ENCODE results near the gene TAS1R3.

DNA sequence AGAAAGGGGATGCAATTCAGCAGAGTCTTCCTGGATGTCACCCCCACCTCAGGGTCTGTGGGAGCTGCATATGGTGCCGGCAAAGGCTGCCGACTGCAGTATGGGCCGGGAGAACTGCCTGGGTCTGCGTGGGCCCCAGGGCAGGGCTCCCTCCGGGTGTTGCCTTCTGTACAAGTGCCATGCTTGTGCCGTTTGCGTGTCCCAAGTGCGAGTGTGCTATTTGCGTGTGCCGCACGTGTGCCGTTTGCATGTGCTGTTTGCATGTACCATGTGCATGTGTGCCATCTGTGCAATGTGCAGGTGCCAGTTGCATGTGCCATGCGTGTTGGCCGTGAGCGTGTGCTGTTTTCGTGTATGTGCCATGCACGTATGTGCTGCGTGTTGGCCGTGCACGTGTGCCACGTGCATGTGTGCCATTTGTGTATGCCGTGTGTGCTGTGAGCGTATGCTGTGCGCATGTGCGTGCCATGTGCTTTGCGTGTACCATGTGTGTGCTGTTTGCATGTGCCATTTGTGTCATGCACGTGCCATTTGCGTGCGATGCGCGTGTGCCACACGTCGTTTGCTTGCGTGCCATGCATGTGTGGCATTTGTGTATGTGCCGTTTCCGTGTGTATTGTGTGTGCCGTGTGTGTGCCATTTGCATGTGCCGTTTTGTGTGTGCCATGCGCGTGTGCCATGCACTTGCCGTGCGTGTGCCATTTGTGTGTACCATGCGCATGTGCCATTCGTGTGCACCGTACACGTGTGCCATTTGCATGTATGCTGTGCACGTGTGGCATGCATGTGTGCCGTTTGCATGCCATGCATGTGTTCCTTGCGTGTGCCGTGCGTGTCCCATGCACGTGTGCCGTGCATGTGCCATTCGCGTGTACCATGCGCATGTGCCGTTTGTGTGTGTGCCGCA, 1.5 kb upstream of the TAS1R3 start:
- TF ChIP-seq, protein P1, sequence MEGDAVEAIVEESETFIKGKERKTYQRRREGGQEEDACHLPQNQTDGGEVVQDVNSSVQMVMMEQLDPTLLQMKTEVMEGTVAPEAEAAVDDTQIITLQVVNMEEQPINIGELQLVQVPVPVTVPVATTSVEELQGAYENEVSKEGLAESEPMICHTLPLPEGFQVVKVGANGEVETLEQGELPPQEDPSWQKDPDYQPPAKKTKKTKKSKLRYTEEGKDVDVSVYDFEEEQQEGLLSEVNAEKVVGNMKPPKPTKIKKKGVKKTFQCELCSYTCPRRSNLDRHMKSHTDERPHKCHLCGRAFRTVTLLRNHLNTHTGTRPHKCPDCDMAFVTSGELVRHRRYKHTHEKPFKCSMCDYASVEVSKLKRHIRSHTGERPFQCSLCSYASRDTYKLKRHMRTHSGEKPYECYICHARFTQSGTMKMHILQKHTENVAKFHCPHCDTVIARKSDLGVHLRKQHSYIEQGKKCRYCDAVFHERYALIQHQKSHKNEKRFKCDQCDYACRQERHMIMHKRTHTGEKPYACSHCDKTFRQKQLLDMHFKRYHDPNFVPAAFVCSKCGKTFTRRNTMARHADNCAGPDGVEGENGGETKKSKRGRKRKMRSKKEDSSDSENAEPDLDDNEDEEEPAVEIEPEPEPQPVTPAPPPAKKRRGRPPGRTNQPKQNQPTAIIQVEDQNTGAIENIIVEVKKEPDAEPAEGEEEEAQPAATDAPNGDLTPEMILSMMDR (IDR thresholded peaks at IDR 0.05), result no peak
- TF ChIP-seq POLR2A (IDR thresholded peaks at IDR 0.05), result no peak
